ENCODE results near the gene RPL22L1.

RPL22L1 gene

DNA sequence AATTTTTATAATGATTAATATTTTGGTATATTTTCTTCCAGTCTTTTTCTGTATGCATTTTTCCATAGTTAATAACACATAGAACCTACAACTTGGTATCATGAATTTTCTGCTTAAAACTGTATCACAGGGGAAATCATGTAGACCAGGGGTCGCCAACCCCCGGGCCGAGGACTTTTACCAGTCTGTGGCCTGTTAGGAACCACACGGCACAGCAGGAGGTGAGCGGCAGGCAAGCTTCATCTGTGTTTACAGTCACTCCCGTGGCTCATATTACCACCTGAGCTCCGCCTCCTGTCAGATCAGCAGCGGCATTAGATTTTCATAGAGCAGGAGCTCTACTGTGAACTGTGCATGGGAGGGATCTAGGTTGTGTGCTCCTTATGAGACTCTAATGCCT lies 54.7 kb downstream of the RPL22L1 start (continued):
- TF ChIP-seq PRDM10 (tag by site-specific recombination; IDR thresholded peaks at IDR 0.05) (peak; percentile 71), ZSCAN30 (tag by site-specific recombination; IDR thresholded peaks at IDR 0.05) (peak; percentile 98), MYNN (tag by site-specific recombination; IDR thresholded peaks at IDR 0.05; ENCODE audit: borderline replicate concordance) (peak; percentile 55; the same call in 1 of the 2 replicates), SP2 (tag by site-specific recombination; IDR thresholded peaks at IDR 0.05) (0 out of 2 replicates have a peak, but pooled peaks have one; percentile 21), ZBTB17 (tag by site-specific recombination; IDR thresholded peaks at IDR 0.05) (peak; percentile 83), ZNF610 (tag by site-specific recombination; IDR thresholded peaks at IDR 0.05; ENCODE audit: borderline replicate concordance) (peak; percentile 98)
